ENCODE data around the gene DBT. TPM values are rescaled to one million over a fixed set of nuclear protein-coding genes. Genes with fewer than 3 reads are reported as not detected.
"Not testable (repeated sequence)": the region's sequence is repeated elsewhere in the genome, so short reads cannot be mapped to it uniquely, and the experiment has no call there.

The DBT gene
- total and polyA plus RNA-seq, 4 donors, result 3.4 to 19.1 (median 9.2) TPM

GRCh38 chr1:100265931-100266740 is 16.5 kb upstream of the DBT start, which contains the start of gene RTCA:
TSS of gene RTCA (plus strand) at chr1:100266216. CDS start at chr1:100266376, 160 bp downstream.
- Histone ChIP-seq H3K4me1 (ENCODE audit: control insufficient read depth in 5 of 5, insufficient read depth in 5 of 5, low read length in 5 of 5) (peaks cover 0 to 15% (median 7%) of the 10 kb centered on the region in 5 donors), H3K27ac (ENCODE audit: low read depth in 1 of 2, low read length in 1 of 2) (peak within 1 kb of the TSS; percentile 87 to 93), H3K4me3 (peak within 1 kb of the TSS; percentile 97), H3K27me3 (ENCODE audit: control insufficient read depth in 3 of 3, insufficient read depth in 3 of 3, low read length in 2 of 3) (no peaks in the 10 kb centered on the region), H3K36me3 (ENCODE audit: control insufficient read depth in 4 of 4, insufficient read depth in 4 of 4, low read length in 4 of 4) (peaks cover 4 to 21% (median 11%) of the 10 kb centered on the region in 4 donors), H3K9ac (ENCODE audit: insufficient read depth in 1 of 2, low read length in 2 of 2) (peak within 1 kb of the TSS; percentile 97), H3K9me3 (ENCODE audit: control insufficient read depth in 4 of 4, insufficient read depth in 3 of 4, low read length in 3 of 4) (peaks cover 0 to 2% (median 0%) of the 10 kb centered on the region in 4 donors)
- DNase-seq (peak; percentile 95 to 98 (median 98)), ATAC-seq (ENCODE audit: insufficient read depth, low FRiP score) (peak; percentile 98)
- WGBS, 2 donors, result 0% methylated on average over 53 of the region's 53 CpGs
- TF ChIP-seq CTCF (IDR thresholded peaks at IDR 0.05; ENCODE audit: control extremely low read depth, extremely low read depth), result no peak

DNA sequence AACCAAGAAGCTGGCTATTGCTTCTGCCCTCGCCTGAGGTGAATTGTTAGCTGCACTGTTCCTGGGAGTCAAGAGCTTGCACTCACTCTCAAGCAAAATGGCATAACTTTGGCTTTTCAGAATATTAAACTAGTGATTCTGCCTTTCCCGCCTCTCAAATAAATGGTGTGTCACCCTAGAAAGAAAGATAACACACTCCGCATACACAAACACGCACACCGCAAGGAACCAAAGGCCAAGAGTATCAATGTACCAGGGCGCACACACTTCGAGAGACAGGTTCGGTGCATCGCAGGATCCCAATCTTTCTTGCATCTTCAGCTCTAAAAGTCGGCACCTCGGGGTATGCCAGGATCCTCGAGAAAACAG is 15.9 kb upstream of the DBT start:
- no peak for TF ChIP-seq CTCF (IDR thresholded peaks at IDR 0.05; ENCODE audit: control extremely low read depth, extremely low read depth)
- DNase-seq, result peak in 1 of 3 donors; percentile 54
- 3 to 8% methylated on average over 12 of the region's 12 CpGs for WGBS, 2 donors

DNA sequence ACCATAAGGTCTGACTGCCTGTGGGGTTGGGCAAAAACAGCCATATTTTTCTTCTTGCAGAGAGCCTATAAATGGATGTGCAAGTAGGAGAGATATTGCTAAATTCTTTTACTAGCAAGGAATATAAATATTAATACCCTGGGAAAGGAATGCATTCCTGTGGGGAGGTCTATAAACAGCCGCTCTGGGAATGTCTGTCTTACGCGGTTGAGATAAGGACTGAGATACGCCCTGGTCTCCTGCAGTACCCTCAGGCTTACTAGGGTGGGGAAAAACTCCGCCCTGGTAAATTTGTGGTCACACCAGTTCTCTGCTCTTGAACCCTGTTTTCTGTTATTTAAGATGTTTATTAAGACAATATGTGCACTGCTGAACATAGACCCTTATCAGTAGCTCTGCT is 14.4 kb upstream of the DBT start:
- peaks cover 4 to 15% (median 7%) of the 10 kb centered on the region in 4 donors for H3K36me3 ChIP-seq (ENCODE audit: control insufficient read depth in 4 of 4, insufficient read depth in 4 of 4, low read length in 4 of 4)
- not testable (repeated sequence) for DNase-seq; H3K9me3 ChIP-seq (ENCODE audit: control insufficient read depth in 4 of 4, insufficient read depth in 3 of 4, low read length in 3 of 4); H3K9ac ChIP-seq (ENCODE audit: insufficient read depth in 1 of 2, low read length in 2 of 2); H3K27me3 ChIP-seq (ENCODE audit: control insufficient read depth in 3 of 3, insufficient read depth in 3 of 3, low read length in 2 of 3); H3K27ac ChIP-seq (ENCODE audit: low read depth in 1 of 2, low read length in 1 of 2); H3K4me3 ChIP-seq; ATAC-seq (ENCODE audit: insufficient read depth, low FRiP score)
- WGBS, 2 donors, result 94 to 95% methylated on average over 5 of the region's 5 CpGs
- H3K4me1 ChIP-seq (ENCODE audit: control insufficient read depth in 5 of 5, insufficient read depth in 5 of 5, low read length in 5 of 5), result peaks cover 0 to 15% (median 7%) of the 10 kb centered on the region in 5 donors

More for the DNA sequence above, 15.9 kb upstream of the DBT start:
- peak; percentile 4 for ATAC-seq (ENCODE audit: insufficient read depth, low FRiP score)
- Histone ChIP-seq H3K27me3 (ENCODE audit: control insufficient read depth in 3 of 3, insufficient read depth in 3 of 3, low read length in 2 of 3) (no peaks in the 10 kb centered on the region), H3K4me1 (ENCODE audit: control insufficient read depth in 5 of 5, insufficient read depth in 5 of 5, low read length in 5 of 5) (peaks cover 0 to 15% (median 7%) of the 10 kb centered on the region in 5 donors), H3K36me3 (ENCODE audit: control insufficient read depth in 4 of 4, insufficient read depth in 4 of 4, low read length in 4 of 4) (peaks cover 4 to 20% (median 8%) of the 10 kb centered on the region in 4 donors), H3K4me3 (peak overlapping the region; percentile 47), H3K9ac (ENCODE audit: insufficient read depth in 1 of 2, low read length in 2 of 2) (peak overlapping the region; percentile 97), H3K27ac (ENCODE audit: low read depth in 1 of 2, low read length in 1 of 2) (peak overlapping the region; percentile 57 to 87), H3K9me3 (ENCODE audit: control insufficient read depth in 4 of 4, insufficient read depth in 3 of 4, low read length in 3 of 4) (peaks cover 0 to 2% (median 0%) of the 10 kb centered on the region in 4 donors)

DNA sequence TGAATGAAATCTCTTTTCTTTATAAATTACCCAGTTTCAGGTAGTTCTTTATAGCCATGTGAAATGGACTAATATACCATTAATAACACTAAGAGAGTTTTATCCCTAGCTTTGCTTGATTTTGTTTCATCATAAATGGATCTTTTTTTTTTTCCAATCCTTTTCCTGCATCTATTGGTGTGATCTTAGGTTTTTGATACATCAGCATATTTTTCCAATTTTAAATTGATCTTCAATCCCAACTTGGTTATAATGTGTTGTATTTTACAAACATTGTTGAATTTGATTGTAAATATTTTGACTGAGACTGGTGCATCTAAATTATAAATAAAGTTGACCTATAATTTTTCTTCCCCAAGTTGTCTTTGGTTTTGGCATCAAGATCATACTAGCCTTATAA is 12.1 kb upstream of the DBT start:
- ATAC-seq (ENCODE audit: insufficient read depth, low FRiP score) (no peak), DNase-seq (no peak)
- Histone ChIP-seq H3K27me3 (ENCODE audit: control insufficient read depth in 3 of 3, insufficient read depth in 3 of 3, low read length in 2 of 3) (no peaks in the 10 kb centered on the region), H3K9ac (ENCODE audit: insufficient read depth in 1 of 2, low read length in 2 of 2) (no peak overlapping the region), H3K9me3 (ENCODE audit: control insufficient read depth in 4 of 4, insufficient read depth in 3 of 4, low read length in 3 of 4) (peaks cover 0 to 2% (median 0%) of the 10 kb centered on the region in 4 donors), H3K4me1 (ENCODE audit: control insufficient read depth in 5 of 5, insufficient read depth in 5 of 5, low read length in 5 of 5) (peaks cover 0 to 7% (median 0%) of the 10 kb centered on the region in 5 donors), H3K36me3 (ENCODE audit: control insufficient read depth in 4 of 4, insufficient read depth in 4 of 4, low read length in 4 of 4) (no peaks in the 10 kb centered on the region), H3K4me3 (no peak overlapping the region), H3K27ac (ENCODE audit: low read depth in 1 of 2, low read length in 1 of 2) (no peak overlapping the region)
- no peak for TF ChIP-seq CTCF (IDR thresholded peaks at IDR 0.05; ENCODE audit: control extremely low read depth, extremely low read depth)

GRCh38 chr1:100258427-100258826 is 8.8 kb upstream of the DBT start:
- H3K4me1 ChIP-seq (ENCODE audit: control insufficient read depth in 5 of 5, insufficient read depth in 5 of 5, low read length in 5 of 5); H3K36me3 ChIP-seq (ENCODE audit: control insufficient read depth in 4 of 4, insufficient read depth in 4 of 4, low read length in 4 of 4); H3K4me3 ChIP-seq; H3K9me3 ChIP-seq (ENCODE audit: control insufficient read depth in 4 of 4, insufficient read depth in 3 of 4, low read length in 3 of 4); H3K27me3 ChIP-seq (ENCODE audit: control insufficient read depth in 3 of 3, insufficient read depth in 3 of 3, low read length in 2 of 3); H3K9ac ChIP-seq (ENCODE audit: insufficient read depth in 1 of 2, low read length in 2 of 2); DNase-seq; ATAC-seq (ENCODE audit: insufficient read depth, low FRiP score); H3K27ac ChIP-seq (ENCODE audit: low read depth in 1 of 2, low read length in 1 of 2): not testable (repeated sequence)
- 80 to 93% methylated on average over 6 of the region's 6 CpGs for WGBS, 2 donors

DNA sequence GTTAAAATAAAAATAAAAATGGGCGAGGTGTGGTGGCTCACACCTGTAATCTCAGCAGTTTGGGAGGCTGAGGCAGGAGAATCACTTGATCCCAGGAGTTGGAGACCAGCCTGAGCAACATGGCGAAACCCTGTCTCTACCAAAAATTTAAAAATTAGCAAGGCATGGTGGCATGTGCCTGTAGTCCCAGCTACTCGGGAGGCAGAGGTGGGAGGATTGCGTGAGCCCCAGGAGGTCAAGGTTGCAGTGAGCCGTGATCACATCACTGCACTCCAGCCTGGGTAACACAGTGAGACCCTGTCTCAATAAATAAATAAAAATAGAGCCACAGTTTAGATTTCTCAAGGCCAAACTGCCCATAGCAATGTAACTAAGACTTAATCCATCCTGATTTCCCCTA is 6.6 kb upstream of the DBT start:
- H3K4me3 ChIP-seq; H3K9me3 ChIP-seq (ENCODE audit: control insufficient read depth in 4 of 4, insufficient read depth in 3 of 4, low read length in 3 of 4); H3K4me1 ChIP-seq (ENCODE audit: control insufficient read depth in 5 of 5, insufficient read depth in 5 of 5, low read length in 5 of 5); H3K36me3 ChIP-seq (ENCODE audit: control insufficient read depth in 4 of 4, insufficient read depth in 4 of 4, low read length in 4 of 4); H3K9ac ChIP-seq (ENCODE audit: insufficient read depth in 1 of 2, low read length in 2 of 2); ATAC-seq (ENCODE audit: insufficient read depth, low FRiP score); H3K27me3 ChIP-seq (ENCODE audit: control insufficient read depth in 3 of 3, insufficient read depth in 3 of 3, low read length in 2 of 3); H3K27ac ChIP-seq (ENCODE audit: low read depth in 1 of 2, low read length in 1 of 2); DNase-seq: not testable (repeated sequence)
- 87 to 90% methylated on average over 5 of the region's 5 CpGs for WGBS, 2 donors

All from lung (tissue), 12 donors.